Measurements from ENCODE around the gene ASB5. TPM values are rescaled to one million over a fixed set of nuclear protein-coding genes. Genes with fewer than 3 reads are reported as not detected.

The ASB5 gene
- 1 to 10 TPM; 2.6 to 5.0 TPM for total RNA-seq

- 77% methylated on average over 11 of the region's 11 CpGs for WGBS
- H3K36me3 ChIP-seq = no peaks in the 10 kb centered on the region
- H3K27ac ChIP-seq = no peak within 1 kb of the TSS
- TF ChIP-seq POLR2A (IDR thresholded peaks at IDR 0.05) (no peak), POLR2AphosphoS5 (IDR thresholded peaks at IDR 0.05) (no peak), CTCF (IDR thresholded peaks at IDR 0.05) (no peak)
- H3K4me3 ChIP-seq = no peak within 1 kb of the TSS
- no peaks in the 10 kb centered on the region for H3K4me1 ChIP-seq (replicated peaks)
- H3K27me3 ChIP-seq (replicated peaks; ENCODE audit: insufficient read depth) = no peaks in the 10 kb centered on the region
- DNase-seq (ENCODE audit: low spot score) = no peak
- H3K9me3 ChIP-seq = no peaks in the 10 kb centered on the region
- intact Hi-C loops (cut with DNase I) = no loop called here
These were observed at the start of gene ASB5 for GRCh38 chr4:176268963-176269362. Gene ASB5, minus strand, starts transcription at chr4:176269222. Its CDS starts 114 bp downstream, at chr4:176269108.

- no peaks in the 10 kb centered on the region for H3K36me3 ChIP-seq
- no peak for TF ChIP-seq POLR2A (IDR thresholded peaks at IDR 0.05)
- no peak for TF ChIP-seq CTCF (IDR thresholded peaks at IDR 0.05)
- no peak for TF ChIP-seq POLR2AphosphoS5 (IDR thresholded peaks at IDR 0.05)
- H3K9me3 ChIP-seq = no peaks in the 10 kb centered on the region
- DNase-seq (ENCODE audit: low spot score) = no peak
- no peaks in the 10 kb centered on the region for H3K4me1 ChIP-seq (replicated peaks)
- no peak overlapping the region for H3K27ac ChIP-seq
- intact Hi-C loops (cut with DNase I) = no loop called here
- WGBS = 66% methylated on average over 7 of the region's 7 CpGs
- H3K27me3 ChIP-seq (replicated peaks; ENCODE audit: insufficient read depth) = no peaks in the 10 kb centered on the region
- no peak overlapping the region for H3K4me3 ChIP-seq
These were observed 44.7 kb upstream of the ASB5 start for GRCh38 chr4:176313596-176314336.

GRCh38 chr4:176309772-176310171 lies 40.8 kb upstream of the ASB5 start:
- H3K27me3 ChIP-seq (replicated peaks; ENCODE audit: insufficient read depth) = no peaks in the 10 kb centered on the region
- no peaks in the 10 kb centered on the region for H3K4me1 ChIP-seq (replicated peaks)
- no peaks in the 10 kb centered on the region for H3K9me3 ChIP-seq
- TF ChIP-seq POLR2A (IDR thresholded peaks at IDR 0.05) (no peak), POLR2AphosphoS5 (IDR thresholded peaks at IDR 0.05) (no peak), CTCF (IDR thresholded peaks at IDR 0.05) (no peak)
- intact Hi-C loops (cut with DNase I) = no loop called here
- H3K27ac ChIP-seq = no peak overlapping the region
- H3K4me3 ChIP-seq = no peak overlapping the region
- no peak for DNase-seq (ENCODE audit: low spot score)
- H3K36me3 ChIP-seq = no peaks in the 10 kb centered on the region

GRCh38 chr4:176309046-176309445 lies 40.0 kb upstream of the ASB5 start:
- Histone ChIP-seq H3K9me3 (no peaks in the 10 kb centered on the region), H3K4me1 (replicated peaks) (no peaks in the 10 kb centered on the region), H3K27me3 (replicated peaks; ENCODE audit: insufficient read depth) (no peaks in the 10 kb centered on the region), H3K36me3 (no peaks in the 10 kb centered on the region), H3K4me3 (no peak overlapping the region), H3K27ac (no peak overlapping the region)
- DNase-seq (ENCODE audit: low spot score) = no peak
- intact Hi-C loops (cut with DNase I) = no loop called here
- WGBS = 95% methylated on average over 2 of the region's 2 CpGs
- no peak for TF ChIP-seq POLR2AphosphoS5 (IDR thresholded peaks at IDR 0.05)

GRCh38 chr4:176308441-176308840 lies 39.4 kb upstream of the ASB5 start:
- Histone ChIP-seq H3K4me1 (replicated peaks) (no peaks in the 10 kb centered on the region), H3K27me3 (replicated peaks; ENCODE audit: insufficient read depth) (no peaks in the 10 kb centered on the region), H3K9me3 (no peaks in the 10 kb centered on the region), H3K4me3 (no peak overlapping the region), H3K27ac (no peak overlapping the region), H3K36me3 (no peaks in the 10 kb centered on the region)
- 87% methylated on average over 3 of the region's 3 CpGs for WGBS
- DNase-seq (ENCODE audit: low spot score) = no peak
- no peak for TF ChIP-seq CTCF (IDR thresholded peaks at IDR 0.05)
- intact Hi-C loops (cut with DNase I) = no loop called here

Data from prostate gland (tissue), 2 donors.